Mesendoderm (in vitro differentiated cells): Measurements from ENCODE around the gene GNAQ. TPM values are rescaled to one million over a fixed set of nuclear protein-coding genes. Genes with fewer than 3 reads are reported as not detected.
A peak's percentile ranks its signal among the peaks of the same experiment; 100 is the strongest.

Source experiments
- DNase-seq: peaks from one replicate; pipeline ENCODE4 v3.0.0; 2013
- H2AK5ac ChIP-seq: 2 replicates; pipeline ENCODE4 v1.6.1; 2013; ENCODE audit warnings: low read length, inconsistent platforms
- H2BK120ac ChIP-seq: 2 replicates; pipeline ENCODE4 v1.6.1; 2013; ENCODE audit warnings: low read depth, mild to moderate bottlenecking, low read length, moderate library complexity, mixed read lengths
- H2BK15ac ChIP-seq: replicated peaks from 2 replicates; pipeline ENCODE4 v1.6.1; 2013; ENCODE audit warnings: low read depth, mild to moderate bottlenecking, moderate library complexity
- H2BK5ac ChIP-seq: 2 replicates; pipeline ENCODE4 v1.6.1; 2013; ENCODE audit warnings: low read length, inconsistent platforms
- H3K18ac ChIP-seq: 2 replicates; pipeline ENCODE4 v1.6.1; 2013; ENCODE audit warnings: mild to moderate bottlenecking, low read length, mixed read lengths
- H3K23ac ChIP-seq: one replicate; pipeline ENCODE4 v1.6.1; 2013; ENCODE audit warnings: low read length
- H3K27ac ChIP-seq: 2 replicates; pipeline ENCODE4 v1.5.1; 2013; ENCODE audit warnings: low read depth, mild to moderate bottlenecking, inconsistent platforms, low read length, moderate library complexity
- H3K27me3 ChIP-seq: 2 replicates; pipeline ENCODE4 v1.6.1; 2013; ENCODE audit warnings: low read length, control low read depth, mild to moderate bottlenecking, inconsistent platforms; ENCODE audit not compliant: insufficient read depth, poor library complexity
- H3K36me3 ChIP-seq: 2 replicates; pipeline ENCODE4 v1.6.1; 2013; ENCODE audit warnings: low read length, inconsistent platforms; ENCODE audit not compliant: control insufficient read depth, insufficient read depth
- H3K4ac ChIP-seq: one replicate; pipeline ENCODE4 v1.6.1; 2013; ENCODE audit warnings: low read depth, mild to moderate bottlenecking, low read length, moderate library complexity
- H3K4me1 ChIP-seq: 2 replicates; pipeline ENCODE4 v1.6.1; 2013; ENCODE audit warnings: low read depth, low read length, inconsistent platforms; ENCODE audit not compliant: control insufficient read depth
- H3K4me2 ChIP-seq: 2 replicates; pipeline ENCODE4 v1.6.1; 2013; ENCODE audit warnings: low read length
- H3K4me3 ChIP-seq: 2 replicates; pipeline ENCODE4 v1.5.1; 2013; ENCODE audit warnings: mild to moderate bottlenecking, low read length
- H3K56ac ChIP-seq: one replicate; pipeline ENCODE4 v1.6.1; 2013; ENCODE audit warnings: low read length
- H3K79me1 ChIP-seq: 2 replicates; pipeline ENCODE4 v1.6.1; 2013; ENCODE audit warnings: low read length, inconsistent platforms
- H3K79me2 ChIP-seq: 2 replicates; pipeline ENCODE4 v1.6.1; 2013; ENCODE audit warnings: mild to moderate bottlenecking, low read length; ENCODE audit not compliant: control insufficient read depth, insufficient read depth
- H3K9ac ChIP-seq: 2 replicates; pipeline ENCODE4 v1.6.1; 2013; ENCODE audit warnings: low read length, inconsistent platforms
- H4K5ac ChIP-seq: one replicate; pipeline ENCODE4 v1.6.1; 2013; ENCODE audit warnings: low read length
- H4K8ac ChIP-seq: one replicate; pipeline ENCODE4 v1.6.1; 2013; ENCODE audit warnings: low read depth, mild to moderate bottlenecking, control low read depth, low read length, moderate library complexity
- WGBS: extraction: QIAGEN DNeasy Blood & Tissue Kit; methylation state at CpG from one replicate; pipeline ENCODE4 v1.1.7; 2013; ENCODE audit warnings: low lambda C conversion rate, missing lambda C conversion rate; ENCODE audit not compliant: insufficient coverage; ENCODE audit errors: extremely low coverage; 5-methylcytosine and 5-hydroxymethylcytosine counted together
- polyA plus RNA-seq, 2 experiments: library from polyadenylated mRNA; stranded (reverse); fragments of 200-250 nt; gene quantifications; one replicate each; pipeline ENCODE4 v1.2.3, GENCODE V29; 2013

Gene GNAQ
- polyA plus RNA-seq (2013, experiment 1 of 2) = 35.6 TPM
- polyA plus RNA-seq (2013, experiment 2 of 2) = 36.2 TPM

GRCh38 chr9:78031444-78031892 lies at the start of gene GNAQ:
TSS of gene GNAQ (minus strand) at chr9:78031811. CDS start at chr9:78031235, 576 bp downstream.
- Histone ChIP-seq H3K4me1 (no peaks in the 10 kb centered on the region), H3K23ac (peak within 1 kb of the TSS; percentile 71), H3K36me3 (no peaks in the 10 kb centered on the region), H3K79me1 (no peaks in the 10 kb centered on the region), H3K4ac (peak within 1 kb of the TSS; percentile 89), H4K8ac (peak within 1 kb of the TSS; percentile 39), H3K56ac (peak within 1 kb of the TSS; percentile 92), H3K27me3 (no peaks in the 10 kb centered on the region), H4K5ac (no peak within 1 kb of the TSS), H2AK5ac (no peak within 1 kb of the TSS), H3K18ac (peak within 1 kb of the TSS; percentile 100), H2BK120ac (peak within 1 kb of the TSS; percentile 99), H3K4me2 (peak within 1 kb of the TSS; percentile 89), H3K4me3 (peak within 1 kb of the TSS; percentile 75), H3K79me2 (peaks cover 28% of the 10 kb centered on the region), H3K9ac (peak within 1 kb of the TSS; percentile 92), H3K27ac (peak within 1 kb of the TSS; percentile 97), H2BK5ac (peak within 1 kb of the TSS; percentile 61), H2BK15ac (no peak within 1 kb of the TSS)
- WGBS = no CpG with 5 or more reads among the region's 79 CpGs
- no peak for DNase-seq

- Histone ChIP-seq H4K8ac (no peak overlapping the region), H3K23ac (no peak overlapping the region), H2BK5ac (no peak overlapping the region), H3K36me3 (no peaks in the 10 kb centered on the region), H3K4me1 (no peaks in the 10 kb centered on the region), H3K18ac (no peak overlapping the region), H3K79me1 (no peaks in the 10 kb centered on the region), H3K4ac (no peak overlapping the region), H3K56ac (no peak overlapping the region), H3K79me2 (no peaks in the 10 kb centered on the region), H3K4me2 (no peak overlapping the region), H2BK15ac (no peak overlapping the region), H3K27ac (no peak overlapping the region), H3K4me3 (no peak overlapping the region), H3K27me3 (no peaks in the 10 kb centered on the region), H3K9ac (no peak overlapping the region), H2AK5ac (no peak overlapping the region), H4K5ac (no peak overlapping the region), H2BK120ac (no peak overlapping the region)
- no peak for DNase-seq
- WGBS = no CpG with 5 or more reads among the region's 4 CpGs
Measured at GRCh38 chr9:78074385-78075291, 43.0 kb upstream of the GNAQ start.

- no peak overlapping the region for H2BK15ac ChIP-seq
- H3K4me3 ChIP-seq = no peak overlapping the region
- no peak overlapping the region for H2BK5ac ChIP-seq
- no peak for DNase-seq
- no peak overlapping the region for H3K27ac ChIP-seq
- no peaks in the 10 kb centered on the region for H3K36me3 ChIP-seq
- no peak overlapping the region for H3K9ac ChIP-seq
- no CpG with 5 or more reads among the region's 8 CpGs for WGBS
- H3K79me1 ChIP-seq = no peaks in the 10 kb centered on the region
- H3K23ac ChIP-seq = no peak overlapping the region
- H4K8ac ChIP-seq = no peak overlapping the region
- H3K4me1 ChIP-seq = no peaks in the 10 kb centered on the region
- H4K5ac ChIP-seq = no peak overlapping the region
- H3K56ac ChIP-seq = no peak overlapping the region
- no peak overlapping the region for H3K4ac ChIP-seq
- H2AK5ac ChIP-seq = no peak overlapping the region
- no peak overlapping the region for H3K4me2 ChIP-seq
- H2BK120ac ChIP-seq = no peak overlapping the region
- H3K18ac ChIP-seq = no peak overlapping the region
- no peaks in the 10 kb centered on the region for H3K79me2 ChIP-seq
- no peaks in the 10 kb centered on the region for H3K27me3 ChIP-seq
Measured at GRCh38 chr9:78073722-78074121, 42.1 kb upstream of the GNAQ start.

- H3K23ac ChIP-seq = no peak overlapping the region
- no peaks in the 10 kb centered on the region for H3K79me2 ChIP-seq
- H2BK120ac ChIP-seq = no peak overlapping the region
- no peaks in the 10 kb centered on the region for H3K4me1 ChIP-seq
- H2BK5ac ChIP-seq = no peak overlapping the region
- H4K8ac ChIP-seq = no peak overlapping the region
- H3K56ac ChIP-seq = no peak overlapping the region
- no peak overlapping the region for H4K5ac ChIP-seq
- no peak overlapping the region for H3K18ac ChIP-seq
- H2BK15ac ChIP-seq = no peak overlapping the region
- H3K79me1 ChIP-seq = no peaks in the 10 kb centered on the region
- no peaks in the 10 kb centered on the region for H3K27me3 ChIP-seq
- H3K4me2 ChIP-seq = no peak overlapping the region
- H3K4ac ChIP-seq = no peak overlapping the region
- H3K4me3 ChIP-seq = no peak overlapping the region
- no peak overlapping the region for H2AK5ac ChIP-seq
- DNase-seq = no peak
- H3K36me3 ChIP-seq = no peaks in the 10 kb centered on the region
- WGBS = no CpG with 5 or more reads among the region's 3 CpGs
- H3K27ac ChIP-seq = no peak overlapping the region
- H3K9ac ChIP-seq = no peak overlapping the region
Measured at GRCh38 chr9:78072586-78073199, 41.1 kb upstream of the GNAQ start.

- Histone ChIP-seq H3K4me3 (no peak overlapping the region), H4K5ac (no peak overlapping the region), H3K36me3 (no peaks in the 10 kb centered on the region), H2BK15ac (no peak overlapping the region), H3K79me2 (no peaks in the 10 kb centered on the region), H3K18ac (no peak overlapping the region), H3K4ac (no peak overlapping the region), H3K79me1 (no peaks in the 10 kb centered on the region), H3K4me2 (no peak overlapping the region), H3K27me3 (no peaks in the 10 kb centered on the region), H2AK5ac (no peak overlapping the region), H3K4me1 (no peaks in the 10 kb centered on the region), H3K9ac (no peak overlapping the region), H3K27ac (no peak overlapping the region), H3K23ac (no peak overlapping the region), H4K8ac (no peak overlapping the region), H2BK120ac (no peak overlapping the region), H2BK5ac (no peak overlapping the region), H3K56ac (no peak overlapping the region)
- no CpG with 5 or more reads among the region's 2 CpGs for WGBS
- DNase-seq = no peak
Measured at GRCh38 chr9:78070521-78070920, 38.9 kb upstream of the GNAQ start.
